ENCODE measurements around the gene IGIP.

Gene IGIP

DNA sequence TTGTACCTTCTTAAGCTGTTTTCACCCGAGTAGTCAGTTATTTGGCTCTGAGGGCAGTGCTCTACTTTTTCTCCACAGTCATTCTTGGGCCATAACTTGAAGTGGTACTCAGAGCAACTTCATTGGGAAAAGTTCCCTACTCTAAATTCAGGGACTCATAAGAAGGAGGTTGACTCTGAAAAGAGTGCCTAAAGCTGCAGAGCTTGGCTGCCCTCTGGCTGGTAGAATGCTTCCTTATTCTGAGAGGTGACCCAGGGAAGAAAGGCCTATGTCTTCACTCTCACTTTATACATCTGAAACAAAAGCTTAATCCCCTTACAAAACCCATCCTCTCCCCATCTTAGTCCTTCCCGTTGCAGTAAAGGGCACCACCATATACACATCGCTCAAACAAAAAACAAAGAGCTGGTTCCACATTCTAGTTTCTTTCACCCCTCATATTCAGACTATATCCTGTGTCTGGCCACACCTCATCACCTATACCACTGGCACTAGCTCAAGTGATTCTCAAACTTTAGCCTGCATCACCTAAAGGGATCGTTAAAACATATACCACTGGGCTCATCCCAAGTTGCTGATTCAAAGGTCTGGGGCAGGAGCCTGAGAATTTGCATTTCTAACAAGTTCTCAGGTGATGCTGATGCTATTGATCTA is 7.9 kb downstream of the IGIP start:
- in situ Hi-C loops (cut with HindIII; ENCODE audit: low pct_ligation_motif_present, low pct_unique_long_range_greater_than_20kb, low sequenced_read_pairs), result no loop called here
- no peak for DNase-seq

DNA sequence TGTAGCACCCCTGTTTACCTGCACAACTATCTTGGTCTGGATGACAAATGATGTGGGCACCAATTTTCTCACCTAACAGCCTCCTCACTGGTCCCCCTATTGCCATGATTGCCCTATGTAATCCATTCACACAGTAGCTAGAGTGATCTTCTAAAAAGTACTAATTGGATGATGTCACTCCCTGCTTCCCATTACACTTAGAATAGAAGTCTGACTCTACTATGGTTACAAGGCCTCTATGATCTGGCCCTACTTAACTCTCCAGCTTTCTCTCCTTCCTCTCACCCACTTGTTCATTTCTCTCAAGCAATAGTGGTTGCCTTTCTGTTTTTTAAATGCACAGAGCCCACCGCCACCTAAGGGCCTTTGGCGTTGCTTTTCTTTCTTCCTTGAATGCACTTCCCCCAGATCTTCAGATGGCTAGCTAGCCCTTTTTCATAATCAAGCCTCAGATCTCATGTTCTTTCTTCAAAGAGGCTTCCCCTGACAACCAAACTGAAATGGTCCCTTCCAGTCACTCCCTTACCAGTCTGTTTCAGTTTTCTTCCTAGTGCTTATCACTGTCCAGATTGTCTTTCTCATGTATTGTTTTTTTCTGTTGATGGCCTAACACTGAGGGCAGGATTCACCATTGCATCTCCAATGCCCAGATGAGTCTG is 8.7 kb downstream of the IGIP start:
- no peak for DNase-seq
- in situ Hi-C loops (cut with HindIII; ENCODE audit: low pct_ligation_motif_present, low pct_unique_long_range_greater_than_20kb, low sequenced_read_pairs), result no loop called here

DNA sequence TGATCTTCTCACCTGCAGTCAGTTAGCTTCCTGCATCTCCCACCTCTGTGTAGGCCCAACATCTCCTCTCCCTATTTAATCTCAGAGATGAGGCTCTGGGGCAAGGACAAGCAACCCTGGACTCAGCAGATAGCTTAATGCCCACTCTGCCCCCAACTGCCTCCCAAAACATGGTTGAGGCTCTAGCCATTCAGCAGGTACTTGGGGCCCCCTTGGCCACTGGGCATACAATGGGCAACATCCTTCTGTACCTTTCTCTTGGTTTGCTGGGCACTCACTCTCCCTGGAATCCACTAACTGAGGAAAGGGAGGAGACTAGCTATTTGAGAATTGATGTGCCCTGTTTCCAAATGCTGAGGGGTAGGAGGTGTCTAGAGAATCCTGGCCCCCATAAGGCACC is 9.4 kb downstream of the IGIP start:
- no peak for DNase-seq
- in situ Hi-C loops (cut with HindIII; ENCODE audit: low pct_ligation_motif_present, low pct_unique_long_range_greater_than_20kb, low sequenced_read_pairs), result no loop called here

DNA sequence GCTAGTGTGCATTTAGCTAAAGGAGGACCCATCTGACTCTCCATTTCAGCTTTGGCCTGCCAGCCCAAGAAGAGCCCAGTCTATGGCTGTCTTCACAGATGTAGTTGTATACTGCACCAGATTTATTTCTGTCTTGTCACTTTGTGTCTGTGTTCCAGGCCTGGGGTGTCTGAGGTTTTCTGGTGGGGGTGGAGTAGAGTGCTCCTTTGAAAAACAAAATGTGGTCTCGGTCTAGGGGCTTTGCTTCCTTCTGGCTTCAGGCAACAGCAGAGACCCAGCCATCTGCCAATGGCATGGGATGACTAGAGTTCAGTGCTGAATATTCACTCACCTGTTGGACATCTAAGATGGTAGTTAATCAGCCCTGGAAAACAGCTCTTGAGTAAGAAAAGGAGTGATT is 10.9 kb downstream of the IGIP start:
- DNase-seq, result no peak
- in situ Hi-C loops (cut with HindIII; ENCODE audit: low pct_ligation_motif_present, low pct_unique_long_range_greater_than_20kb, low sequenced_read_pairs), result no loop called here

DNA sequence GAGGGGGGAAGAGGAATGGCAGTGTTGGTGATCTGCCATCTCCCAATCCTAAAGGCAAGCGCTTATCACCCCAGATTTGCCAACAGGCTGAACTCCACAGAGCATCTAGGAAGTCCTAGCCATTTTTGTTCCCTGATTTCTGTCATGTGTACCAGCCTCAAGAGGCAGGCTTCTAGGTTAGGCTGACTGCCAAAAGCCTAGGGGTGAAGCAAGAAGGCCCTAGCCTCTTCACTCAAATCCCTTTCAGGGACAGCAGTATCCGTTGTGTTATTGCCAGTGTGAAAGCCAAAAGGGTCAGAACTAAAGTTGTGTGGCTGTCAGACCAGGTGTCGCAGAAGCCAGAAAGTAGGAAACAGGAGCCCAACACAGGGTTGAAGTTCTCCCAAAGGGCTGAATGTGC is 14.7 kb downstream of the IGIP start:
- no peak for DNase-seq
- in situ Hi-C loops (cut with HindIII; ENCODE audit: low pct_ligation_motif_present, low pct_unique_long_range_greater_than_20kb, low sequenced_read_pairs), result no loop called here

DNA sequence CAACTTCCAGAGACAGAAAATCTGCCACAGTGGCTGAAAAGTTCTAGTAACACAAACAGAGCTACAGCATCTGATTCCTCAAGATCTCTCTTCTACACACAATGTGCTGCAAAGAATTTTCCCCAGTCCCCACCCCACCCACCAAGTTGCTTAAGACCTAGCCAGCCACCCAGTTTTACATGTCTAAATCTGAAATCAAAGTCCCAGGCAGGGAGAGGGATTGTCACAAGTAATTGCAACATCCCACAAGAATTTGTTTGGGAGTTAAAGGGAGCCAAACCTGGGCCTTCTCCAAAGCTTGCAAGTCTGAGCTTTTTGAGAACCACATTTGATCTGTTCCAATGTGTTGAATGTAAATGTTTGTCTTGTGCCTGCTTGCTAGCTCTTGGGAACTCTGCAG is 15.5 kb downstream of the IGIP start:
- DNase-seq, result no peak
- in situ Hi-C loops (cut with HindIII; ENCODE audit: low pct_ligation_motif_present, low pct_unique_long_range_greater_than_20kb, low sequenced_read_pairs), result no loop called here

DNA sequence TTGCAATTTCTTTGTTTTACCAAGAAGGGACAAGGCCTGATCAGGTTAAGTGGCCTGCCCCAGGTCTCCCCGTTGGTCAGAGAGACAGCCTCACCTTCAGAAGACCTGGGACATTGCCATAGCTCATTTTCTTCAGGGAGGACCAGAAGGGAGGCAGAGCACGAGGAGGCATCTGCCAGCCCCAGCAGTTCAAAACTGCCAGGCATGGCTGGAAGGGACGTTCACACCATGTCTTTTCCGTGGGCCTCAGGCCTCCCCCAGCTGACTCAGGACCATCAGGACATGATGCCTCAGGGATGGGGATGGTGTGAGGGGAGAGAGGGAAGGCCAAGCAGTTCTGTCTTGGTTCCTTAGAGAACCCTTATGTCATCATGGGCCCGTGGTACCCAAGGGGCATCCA is 16.5 kb downstream of the IGIP start:
- no peak for DNase-seq
- in situ Hi-C loops (cut with HindIII; ENCODE audit: low pct_ligation_motif_present, low pct_unique_long_range_greater_than_20kb, low sequenced_read_pairs), result no loop called here

DNA sequence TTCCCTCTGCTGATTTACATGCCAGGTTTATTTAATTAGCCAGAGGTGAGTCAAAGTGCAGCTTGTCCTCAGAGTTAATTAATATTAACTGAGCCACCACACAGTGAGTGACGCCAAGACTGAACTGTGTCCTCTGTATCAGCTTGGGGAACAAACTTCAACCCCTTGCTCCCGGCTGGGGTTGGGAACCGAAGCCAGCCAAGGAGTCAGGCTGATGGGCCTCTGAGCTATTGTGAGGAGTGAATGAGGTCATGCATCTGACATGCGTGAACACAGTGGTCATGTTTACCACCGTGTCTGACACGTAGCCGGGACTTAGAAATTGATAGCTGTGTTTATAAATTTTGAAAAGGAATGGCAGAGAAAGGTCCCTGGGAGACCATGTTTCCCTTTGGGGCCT is 17.1 kb downstream of the IGIP start:
- no peak for DNase-seq
- in situ Hi-C loops (cut with HindIII; ENCODE audit: low pct_ligation_motif_present, low pct_unique_long_range_greater_than_20kb, low sequenced_read_pairs), result no loop called here

DNA sequence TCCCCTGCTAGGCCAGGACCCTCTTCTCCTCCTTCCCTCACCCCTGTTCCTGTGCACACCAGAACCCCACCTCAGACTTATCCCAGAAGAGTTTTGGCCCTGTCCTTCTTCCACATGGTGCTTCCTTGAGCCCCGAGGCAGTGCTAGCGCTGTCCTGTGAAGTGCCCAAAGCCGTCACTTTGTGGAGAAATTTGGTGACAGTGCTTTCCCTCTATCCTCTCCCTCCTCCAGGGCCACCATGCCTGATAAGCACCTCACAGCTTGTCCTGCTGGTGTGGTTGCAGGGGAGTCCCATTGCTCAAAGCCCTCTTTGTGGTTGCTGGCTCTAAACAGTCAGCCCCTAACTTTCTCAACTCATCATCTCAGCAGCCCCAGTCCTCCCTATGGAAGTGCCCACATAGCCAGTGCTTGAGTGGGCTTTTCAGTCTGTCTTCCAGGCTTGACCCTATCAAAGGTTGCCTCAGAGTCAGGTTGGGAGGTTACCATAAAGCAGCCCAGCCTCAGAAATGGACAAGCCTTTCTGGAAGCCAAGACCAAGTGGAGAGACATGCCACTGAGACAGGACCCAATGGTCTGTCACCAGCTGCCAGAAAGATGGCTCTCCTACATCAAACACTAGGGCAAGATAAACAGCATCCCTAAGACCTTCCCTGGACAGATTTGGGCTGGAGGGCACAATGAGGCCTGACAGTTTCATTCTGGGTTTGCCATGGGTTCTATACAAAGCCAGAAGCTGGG is 18.0 kb downstream of the IGIP start:
- DNase-seq, result no peak
- in situ Hi-C loops (cut with HindIII; ENCODE audit: low pct_ligation_motif_present, low pct_unique_long_range_greater_than_20kb, low sequenced_read_pairs), result no loop called here

DNA sequence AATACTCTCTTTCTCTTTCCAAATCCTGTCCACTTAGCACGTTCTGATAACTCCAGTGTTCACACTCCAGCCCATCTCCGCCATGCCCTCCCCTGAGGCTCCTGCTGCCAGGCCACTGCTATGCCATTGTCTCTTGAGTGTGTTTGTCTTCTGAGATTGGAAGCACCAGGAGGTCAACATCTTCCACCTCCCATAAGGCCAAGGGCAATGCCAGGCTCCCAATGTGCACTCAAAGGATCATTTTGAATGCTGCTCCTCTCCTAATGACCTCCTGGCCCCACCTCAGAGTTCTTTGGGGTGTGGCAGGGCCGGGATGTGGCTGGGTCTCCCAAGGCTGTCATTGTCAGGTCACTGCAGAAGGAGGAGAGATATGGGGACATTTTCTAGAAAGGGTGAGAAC is 19.5 kb downstream of the IGIP start:
- in situ Hi-C loops (cut with HindIII; ENCODE audit: low pct_ligation_motif_present, low pct_unique_long_range_greater_than_20kb, low sequenced_read_pairs), result no loop called here
- no peak for DNase-seq

DNA sequence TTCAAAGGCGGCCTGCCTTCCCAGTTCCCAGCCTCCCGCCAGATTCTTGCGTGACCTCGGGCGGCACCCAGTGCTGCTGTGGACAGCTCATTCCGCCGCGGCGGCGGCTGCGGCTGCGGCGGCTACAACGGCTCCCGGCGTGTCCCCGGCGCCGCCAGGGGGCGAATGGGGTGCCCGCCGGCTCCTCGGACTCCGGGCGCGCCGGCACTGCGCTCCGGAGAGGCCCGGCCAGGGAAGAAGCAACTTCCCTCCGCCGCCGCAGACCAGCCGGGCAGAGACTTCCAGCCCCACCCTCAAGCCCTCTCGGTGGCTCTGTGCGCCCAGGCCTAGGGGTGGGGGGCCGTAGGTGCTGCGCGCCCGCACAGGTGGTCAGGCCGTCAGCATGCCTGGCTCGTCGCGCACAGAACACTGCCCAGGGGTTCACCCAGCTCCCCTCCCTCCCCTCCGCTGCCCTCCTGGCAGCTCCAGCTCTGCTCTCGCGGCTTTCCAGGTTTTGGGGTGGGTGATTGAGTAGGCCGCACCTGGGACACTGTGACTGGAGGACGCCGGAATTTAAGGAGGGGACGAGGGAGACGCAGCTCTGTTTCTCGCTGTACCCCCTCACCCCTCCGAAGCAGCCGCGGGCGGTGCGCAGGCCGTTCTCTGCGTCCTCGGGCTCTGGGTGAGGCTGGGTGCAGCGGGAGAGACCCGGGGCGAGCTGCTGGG is 20.2 kb downstream of the IGIP start:
- DNase-seq, result peak; percentile 76
- in situ Hi-C loops (cut with HindIII; ENCODE audit: low pct_ligation_motif_present, low pct_unique_long_range_greater_than_20kb, low sequenced_read_pairs), result no loop called here

DNA sequence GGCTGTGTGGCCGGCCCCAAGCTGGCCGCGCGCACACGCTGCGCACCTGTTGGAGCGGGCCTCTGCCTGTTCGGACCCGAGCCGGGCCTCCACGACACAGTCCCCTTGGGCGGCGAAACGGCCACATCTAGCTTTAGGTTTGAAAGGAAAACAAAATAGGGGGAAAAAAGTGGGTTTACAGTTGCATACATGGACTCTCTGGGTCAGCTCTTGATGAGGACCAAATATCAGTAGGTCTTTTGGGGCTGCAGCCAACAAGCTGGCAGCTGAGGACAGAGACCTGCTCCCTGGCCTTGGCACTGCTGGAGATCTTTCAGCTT is 20.7 kb downstream of the IGIP start:
- no peak for DNase-seq
- in situ Hi-C loops (cut with HindIII; ENCODE audit: low pct_ligation_motif_present, low pct_unique_long_range_greater_than_20kb, low sequenced_read_pairs), result no loop called here

DNA sequence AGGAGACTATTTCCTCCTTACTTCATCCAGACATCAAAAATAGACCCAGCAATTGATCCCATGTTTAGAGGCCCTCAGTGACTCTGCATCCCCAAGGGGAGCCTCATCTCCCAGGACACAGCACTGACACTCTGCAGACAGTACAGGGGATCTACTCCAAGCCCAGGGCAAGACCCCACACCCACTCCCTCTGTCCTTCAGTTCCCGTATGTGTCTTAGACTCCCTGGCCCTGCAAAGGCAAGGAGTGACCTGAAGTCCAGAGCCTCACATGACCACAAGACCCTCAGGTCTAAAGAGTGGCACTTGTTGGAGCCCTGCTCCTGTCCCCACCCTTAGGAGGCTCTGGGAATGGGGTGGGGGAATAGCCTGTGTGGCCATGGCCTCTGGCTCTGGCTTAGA is 21.7 kb downstream of the IGIP start:
- no peak for DNase-seq
- in situ Hi-C loops (cut with HindIII; ENCODE audit: low pct_ligation_motif_present, low pct_unique_long_range_greater_than_20kb, low sequenced_read_pairs), result no loop called here

DNA sequence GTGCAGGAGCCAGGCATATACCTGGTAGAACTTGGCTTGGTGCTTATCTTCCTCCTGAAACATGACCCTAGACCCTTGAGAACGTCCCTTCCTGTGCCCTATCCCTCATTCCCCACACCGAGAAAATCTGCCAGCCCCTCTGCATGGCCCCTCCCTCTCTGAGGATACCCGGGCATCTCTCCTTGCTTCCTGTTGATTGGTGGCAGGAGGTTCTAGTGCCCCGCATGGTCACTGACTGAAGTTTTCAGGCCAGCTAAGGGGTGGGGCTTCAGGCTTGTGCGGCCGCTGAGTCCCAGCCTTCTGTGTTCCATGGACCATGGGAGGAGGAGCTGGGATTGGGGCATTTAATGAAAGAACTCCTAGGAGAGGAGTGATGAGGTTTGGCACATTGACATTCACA is 22.8 kb downstream of the IGIP start:
- peak; percentile 53 for DNase-seq

DNA sequence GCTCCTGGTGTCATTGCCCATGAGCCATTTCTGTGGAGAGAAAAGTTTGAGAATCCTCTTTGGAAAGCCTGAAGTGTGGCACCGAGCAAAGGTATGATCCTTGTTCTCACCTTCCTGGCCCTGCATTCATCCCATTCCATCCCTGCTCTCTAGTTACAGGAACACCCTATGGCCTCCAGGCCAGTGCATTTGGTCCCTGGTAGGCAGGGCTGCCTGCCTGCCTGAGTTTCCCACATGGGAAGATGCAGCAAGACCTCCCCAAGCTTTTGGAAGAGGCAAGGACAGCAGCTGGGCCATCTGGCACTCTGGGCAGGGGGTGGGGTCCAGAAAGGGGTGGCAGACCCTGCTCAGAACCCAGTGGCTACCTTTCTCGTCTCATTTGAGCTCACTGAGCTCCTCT is 24.5 kb downstream of the IGIP start:
- in situ Hi-C loops (cut with HindIII; ENCODE audit: low pct_ligation_motif_present, low pct_unique_long_range_greater_than_20kb, low sequenced_read_pairs), result no loop called here
- DNase-seq, result no peak

More for the DNA sequence above, 22.8 kb downstream of the IGIP start:
- in situ Hi-C loops (cut with HindIII; ENCODE audit: low pct_ligation_motif_present, low pct_unique_long_range_greater_than_20kb, low sequenced_read_pairs), result no loop called here

DNA sequence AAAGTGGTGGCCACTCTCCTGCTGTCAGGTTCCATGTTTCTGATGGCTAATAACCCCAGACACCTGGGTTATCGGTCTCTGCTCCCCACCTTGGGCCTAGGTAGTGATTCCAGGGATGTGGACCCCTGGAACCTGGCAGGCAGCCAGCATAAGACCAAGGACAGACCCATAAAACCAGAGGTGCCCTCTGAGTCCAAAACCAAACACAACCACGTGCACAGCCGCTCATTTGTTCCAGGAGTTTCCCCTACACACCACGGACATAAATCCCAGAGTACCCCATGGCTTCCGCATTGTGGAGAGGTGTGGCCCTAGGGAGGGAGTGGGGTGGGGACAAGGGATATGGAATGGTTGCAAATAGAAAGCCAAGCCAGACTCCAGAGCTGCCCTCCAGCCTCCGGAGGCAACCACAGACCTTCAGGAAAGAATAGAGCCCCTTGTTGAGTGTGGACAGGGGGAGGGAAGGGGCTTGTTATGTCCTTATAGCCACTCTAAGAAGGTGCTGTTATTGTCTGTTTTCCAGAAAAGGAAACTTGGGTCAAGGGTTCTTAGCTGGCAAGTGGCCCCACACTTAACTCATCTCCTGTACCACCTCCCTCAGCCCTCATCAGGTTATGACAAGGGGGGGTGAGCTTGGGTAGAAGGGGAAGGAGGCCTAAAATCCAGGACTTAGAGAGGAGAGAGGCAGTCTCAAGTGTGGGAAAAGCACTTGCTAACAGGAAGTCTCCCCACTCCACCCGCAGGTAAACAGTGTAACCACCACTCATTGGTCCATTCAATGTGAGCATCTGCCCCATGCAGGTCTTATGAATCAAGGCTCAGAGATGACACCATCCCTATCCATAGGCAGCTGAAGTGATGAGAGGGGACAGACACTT is 25.6 kb downstream of the IGIP start:
- in situ Hi-C loops (cut with HindIII; ENCODE audit: low pct_ligation_motif_present, low pct_unique_long_range_greater_than_20kb, low sequenced_read_pairs), result no loop called here
- DNase-seq, result no peak

DNA sequence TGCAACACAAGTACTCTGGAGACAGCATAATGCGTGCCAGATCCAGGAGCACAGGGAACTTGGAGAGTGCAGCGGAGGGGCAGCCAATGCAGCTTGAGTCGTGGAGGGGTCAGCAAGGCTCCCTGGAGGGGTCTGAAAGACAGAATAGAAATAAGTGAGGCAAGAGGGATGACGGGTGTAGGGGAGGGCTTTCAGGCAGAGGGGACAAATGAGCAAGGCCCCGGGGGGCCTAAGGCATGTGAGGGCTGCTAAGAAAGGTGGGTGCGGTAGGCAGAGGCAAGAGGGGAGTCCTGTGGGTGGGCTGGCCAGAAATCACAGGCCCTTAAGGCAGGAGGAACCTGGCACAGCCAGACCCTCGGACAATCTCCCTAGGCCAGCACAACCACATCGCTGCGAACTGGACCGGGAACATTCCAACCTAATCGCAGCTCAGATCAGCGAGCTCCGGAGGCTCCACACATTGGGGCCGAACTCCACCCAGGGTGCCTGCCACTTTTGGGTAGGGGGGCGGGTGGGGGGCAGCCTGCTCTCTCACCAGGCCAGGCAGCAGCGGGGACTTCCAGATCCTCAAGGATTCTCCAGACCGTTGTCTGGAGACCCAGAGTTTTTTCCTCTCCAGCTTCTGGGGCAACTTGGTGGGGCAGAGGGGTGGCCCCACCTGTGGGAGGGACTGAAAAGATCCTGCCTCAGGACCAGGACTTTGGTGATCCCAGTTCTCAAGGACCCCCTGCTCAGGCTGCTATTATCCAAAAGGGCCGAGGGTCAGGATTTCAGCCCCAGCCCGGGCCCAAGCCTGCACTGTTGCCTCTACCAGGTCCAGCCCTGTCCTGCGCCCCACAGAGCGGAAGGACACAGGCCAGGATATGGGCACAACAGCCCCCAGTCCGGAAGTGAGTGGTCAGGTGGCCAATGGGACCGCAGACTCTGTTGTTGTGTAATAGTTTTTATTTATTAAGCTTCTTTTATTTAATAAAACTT is 26.6 kb downstream of the IGIP start:
- no peak for DNase-seq
- in situ Hi-C loops (cut with HindIII; ENCODE audit: low pct_ligation_motif_present, low pct_unique_long_range_greater_than_20kb, low sequenced_read_pairs), result no loop called here

DNA sequence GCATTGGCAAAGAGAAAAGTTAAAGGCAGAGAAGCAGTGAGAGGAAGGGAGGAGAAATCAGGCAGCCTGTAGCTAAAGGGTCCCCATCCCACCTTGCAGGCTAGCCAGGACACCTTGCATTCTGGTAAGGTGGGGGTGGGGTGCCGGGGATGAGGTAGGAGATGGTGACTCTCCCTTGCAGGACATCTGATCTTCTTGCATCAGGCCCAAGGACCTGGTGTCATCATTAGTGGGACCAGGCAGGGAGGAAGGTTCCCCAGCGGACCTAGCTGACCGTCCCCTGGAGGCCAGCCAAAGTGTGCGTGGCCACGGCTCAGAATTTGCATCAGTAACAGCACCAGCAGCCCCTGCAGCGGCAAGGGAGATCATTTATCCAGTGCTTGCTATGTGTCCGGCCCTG is 27.5 kb downstream of the IGIP start:
- in situ Hi-C loops (cut with HindIII; ENCODE audit: low pct_ligation_motif_present, low pct_unique_long_range_greater_than_20kb, low sequenced_read_pairs), result no loop called here
- DNase-seq, result no peak
